HepG2 (cell line): ENCODE results near the gene PCNT. TPM values are rescaled to one million over a fixed set of nuclear protein-coding genes. Genes with fewer than 3 reads are reported as not detected.
A peak's percentile ranks its signal among the peaks of the same experiment; 100 is the strongest.

Experiments used
- MNT ChIP-seq: fragments of 450-650 bp; IDR thresholded peaks from 2 replicates; pipeline ENCODE4 v1.6.1; 2016
- RAD21 ChIP-seq: fragments of 450-650 bp; formaldehyde crosslinking; IDR thresholded peaks from 2 replicates; pipeline ENCODE4 v1.5.0; 2020; ENCODE audit warnings: mild to moderate bottlenecking
- TAF15 ChIP-seq: fragments of 200-400 bp; formaldehyde crosslinking; IDR thresholded peaks from one replicate; pipeline ENCODE4 v1.6.1; 2018; ENCODE audit warnings: mild to moderate bottlenecking, low read depth, low read length; ENCODE audit not compliant: poor library complexity, severe bottlenecking
- ZKSCAN1 ChIP-seq: fragments of 150-350 bp; IDR thresholded peaks from 2 replicates; pipeline ENCODE4 v1.6.1; 2014; ENCODE audit warnings: low read length
- ZNF678 ChIP-seq: sonication (generic); formaldehyde crosslinking; IDR thresholded peaks from 2 replicates; pipeline ENCODE4 v1.4.0; 2020; ENCODE audit warnings: mild to moderate bottlenecking, missing genetic modification reagents
- polyA plus RNA-seq, 8 experiments: library from polyadenylated mRNA; depleted of rRNA in 3 of 8; stranded (reverse) in 7 of 8; unstranded in 1 of 8; fragments of >200 nt; fragmentation: Illumina TruSeq in 4 of 8; extraction: Trizol in 4 of 8; gene quantifications; 2 replicates each; pipeline versions ENCODE4 v1.2.1 to v1.2.3, GENCODE V29; 2011 to 2016; ENCODE audit warnings: low read depth in 4 of 8, missing spikeins in 1 of 8, mixed read lengths in 1 of 8; ENCODE audit not compliant: insufficient read depth in 1 of 8
- total RNA-seq, 5 experiments: library from RNA; depleted of rRNA; stranded (reverse); fragments of >200 nt; fragmentation: Illumina TruSeq; extraction: Trizol; gene quantifications; 2 replicates each; pipeline ENCODE4 v1.2.3, GENCODE V29; 2016; ENCODE audit warnings: low read depth in 1 of 5
- TF ChIP-seq, protein P1 (sequence below): sonication (generic); formaldehyde crosslinking; IDR thresholded peaks from 2 replicates; pipeline ENCODE4 v1.4.0; 2020; ENCODE audit warnings: low read depth, mild to moderate bottlenecking, missing genetic modification reagents
- TF ChIP-seq, protein P2 (sequence below): IDR thresholded peaks from 2 replicates; pipeline ENCODE4 v1.4.0; 2020; ENCODE audit warnings: mild to moderate bottlenecking, missing genetic modification reagents

The PCNT gene
- total and polyA plus RNA-seq, 2 of the 13 experiments (the other 11 are each of a cell fraction or from before 2014, with no cell fraction given), result 5.6 to 12.4 TPM

DNA sequence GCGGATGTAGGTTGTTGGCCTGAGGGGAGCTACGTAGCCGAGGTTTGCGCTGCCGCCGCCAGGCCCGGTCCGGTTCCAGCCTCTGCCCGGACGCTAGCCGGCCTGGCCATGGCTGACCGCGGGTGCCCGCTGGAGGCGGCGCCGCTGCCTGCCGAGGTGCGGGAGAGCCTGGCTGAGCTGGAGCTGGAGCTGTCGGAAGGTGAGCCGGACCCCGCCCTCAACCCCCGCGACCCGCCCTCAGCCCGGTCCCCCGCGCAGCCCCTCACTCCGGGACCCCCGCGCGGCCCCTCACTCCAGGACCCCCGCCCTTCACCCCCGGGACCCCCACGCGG is 135.0 kb downstream of the PCNT start (continued):
- TF ChIP-seq, protein P1, sequence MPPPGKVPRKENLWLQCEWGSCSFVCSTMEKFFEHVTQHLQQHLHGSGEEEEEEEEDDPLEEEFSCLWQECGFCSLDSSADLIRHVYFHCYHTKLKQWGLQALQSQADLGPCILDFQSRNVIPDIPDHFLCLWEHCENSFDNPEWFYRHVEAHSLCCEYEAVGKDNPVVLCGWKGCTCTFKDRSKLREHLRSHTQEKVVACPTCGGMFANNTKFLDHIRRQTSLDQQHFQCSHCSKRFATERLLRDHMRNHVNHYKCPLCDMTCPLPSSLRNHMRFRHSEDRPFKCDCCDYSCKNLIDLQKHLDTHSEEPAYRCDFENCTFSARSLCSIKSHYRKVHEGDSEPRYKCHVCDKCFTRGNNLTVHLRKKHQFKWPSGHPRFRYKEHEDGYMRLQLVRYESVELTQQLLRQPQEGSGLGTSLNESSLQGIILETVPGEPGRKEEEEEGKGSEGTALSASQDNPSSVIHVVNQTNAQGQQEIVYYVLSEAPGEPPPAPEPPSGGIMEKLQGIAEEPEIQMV (CRISPR knock-in tag), result no peak
- TF ChIP-seq TAF15 (no peak), RAD21 (CRISPR knock-in tag) (peak; percentile 64), MNT (no peak), ZKSCAN1 (no peak), ZNF678 (CRISPR knock-in tag) (no peak)
- TF ChIP-seq, protein P2, sequence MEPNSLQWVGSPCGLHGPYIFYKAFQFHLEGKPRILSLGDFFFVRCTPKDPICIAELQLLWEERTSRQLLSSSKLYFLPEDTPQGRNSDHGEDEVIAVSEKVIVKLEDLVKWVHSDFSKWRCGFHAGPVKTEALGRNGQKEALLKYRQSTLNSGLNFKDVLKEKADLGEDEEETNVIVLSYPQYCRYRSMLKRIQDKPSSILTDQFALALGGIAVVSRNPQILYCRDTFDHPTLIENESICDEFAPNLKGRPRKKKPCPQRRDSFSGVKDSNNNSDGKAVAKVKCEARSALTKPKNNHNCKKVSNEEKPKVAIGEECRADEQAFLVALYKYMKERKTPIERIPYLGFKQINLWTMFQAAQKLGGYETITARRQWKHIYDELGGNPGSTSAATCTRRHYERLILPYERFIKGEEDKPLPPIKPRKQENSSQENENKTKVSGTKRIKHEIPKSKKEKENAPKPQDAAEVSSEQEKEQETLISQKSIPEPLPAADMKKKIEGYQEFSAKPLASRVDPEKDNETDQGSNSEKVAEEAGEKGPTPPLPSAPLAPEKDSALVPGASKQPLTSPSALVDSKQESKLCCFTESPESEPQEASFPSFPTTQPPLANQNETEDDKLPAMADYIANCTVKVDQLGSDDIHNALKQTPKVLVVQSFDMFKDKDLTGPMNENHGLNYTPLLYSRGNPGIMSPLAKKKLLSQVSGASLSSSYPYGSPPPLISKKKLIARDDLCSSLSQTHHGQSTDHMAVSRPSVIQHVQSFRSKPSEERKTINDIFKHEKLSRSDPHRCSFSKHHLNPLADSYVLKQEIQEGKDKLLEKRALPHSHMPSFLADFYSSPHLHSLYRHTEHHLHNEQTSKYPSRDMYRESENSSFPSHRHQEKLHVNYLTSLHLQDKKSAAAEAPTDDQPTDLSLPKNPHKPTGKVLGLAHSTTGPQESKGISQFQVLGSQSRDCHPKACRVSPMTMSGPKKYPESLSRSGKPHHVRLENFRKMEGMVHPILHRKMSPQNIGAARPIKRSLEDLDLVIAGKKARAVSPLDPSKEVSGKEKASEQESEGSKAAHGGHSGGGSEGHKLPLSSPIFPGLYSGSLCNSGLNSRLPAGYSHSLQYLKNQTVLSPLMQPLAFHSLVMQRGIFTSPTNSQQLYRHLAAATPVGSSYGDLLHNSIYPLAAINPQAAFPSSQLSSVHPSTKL (CRISPR knock-in tag), result no peak
